ENCODE results near the gene SLC38A4.
A peak's percentile ranks its signal among the peaks of the same experiment; 100 is the strongest.

- TF ChIP-seq EP300 (IDR thresholded peaks at IDR 0.05; ENCODE audit: borderline replicate concordance in 1 of 2, low read depth in 2 of 2, low read length in 2 of 2) (no peak), CBX8 (IDR thresholded peaks at IDR 0.05; ENCODE audit: borderline replicate concordance, low read depth, low read length) (no peak), NRF1 (IDR thresholded peaks at IDR 0.05; ENCODE audit: low read depth, low read length) (no peak), POLR2A (IDR thresholded peaks at IDR 0.05; ENCODE audit: control extremely low read depth in 1 of 2, low read depth in 2 of 2, low read length in 2 of 2) (no peak), EZH2 (IDR thresholded peaks at IDR 0.05; ENCODE audit: low read depth, low read length, severe bottlenecking) (no peak), BRCA1 (IDR thresholded peaks at IDR 0.05; ENCODE audit: low read depth, low read length) (no peak), POLR2AphosphoS5 (IDR thresholded peaks at IDR 0.05; ENCODE audit: low read depth, low read length) (no peak), MAX (IDR thresholded peaks at IDR 0.05) (no peak; the same call in 1 of the 2 replicates), CHD7 (IDR thresholded peaks at IDR 0.05; ENCODE audit: insufficient replicate concordance, low read length) (no peak), TCF12 (IDR thresholded peaks at IDR 0.05; ENCODE audit: low read depth, low read length) (no peak), TEAD4 (IDR thresholded peaks at IDR 0.05; ENCODE audit: low read depth, low read length) (no peak), TAF1 (IDR thresholded peaks at IDR 0.05; ENCODE audit: low read depth, low read length) (no peak)
- TF ChIP-seq, protein P1, sequence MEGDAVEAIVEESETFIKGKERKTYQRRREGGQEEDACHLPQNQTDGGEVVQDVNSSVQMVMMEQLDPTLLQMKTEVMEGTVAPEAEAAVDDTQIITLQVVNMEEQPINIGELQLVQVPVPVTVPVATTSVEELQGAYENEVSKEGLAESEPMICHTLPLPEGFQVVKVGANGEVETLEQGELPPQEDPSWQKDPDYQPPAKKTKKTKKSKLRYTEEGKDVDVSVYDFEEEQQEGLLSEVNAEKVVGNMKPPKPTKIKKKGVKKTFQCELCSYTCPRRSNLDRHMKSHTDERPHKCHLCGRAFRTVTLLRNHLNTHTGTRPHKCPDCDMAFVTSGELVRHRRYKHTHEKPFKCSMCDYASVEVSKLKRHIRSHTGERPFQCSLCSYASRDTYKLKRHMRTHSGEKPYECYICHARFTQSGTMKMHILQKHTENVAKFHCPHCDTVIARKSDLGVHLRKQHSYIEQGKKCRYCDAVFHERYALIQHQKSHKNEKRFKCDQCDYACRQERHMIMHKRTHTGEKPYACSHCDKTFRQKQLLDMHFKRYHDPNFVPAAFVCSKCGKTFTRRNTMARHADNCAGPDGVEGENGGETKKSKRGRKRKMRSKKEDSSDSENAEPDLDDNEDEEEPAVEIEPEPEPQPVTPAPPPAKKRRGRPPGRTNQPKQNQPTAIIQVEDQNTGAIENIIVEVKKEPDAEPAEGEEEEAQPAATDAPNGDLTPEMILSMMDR (IDR thresholded peaks at IDR 0.05; ENCODE audit: control extremely low read depth in 1 of 3, insufficient read depth in 1 of 3, low read depth in 1 of 3, low read length in 3 of 3), result no peak
- TF ChIP-seq, protein P2, sequence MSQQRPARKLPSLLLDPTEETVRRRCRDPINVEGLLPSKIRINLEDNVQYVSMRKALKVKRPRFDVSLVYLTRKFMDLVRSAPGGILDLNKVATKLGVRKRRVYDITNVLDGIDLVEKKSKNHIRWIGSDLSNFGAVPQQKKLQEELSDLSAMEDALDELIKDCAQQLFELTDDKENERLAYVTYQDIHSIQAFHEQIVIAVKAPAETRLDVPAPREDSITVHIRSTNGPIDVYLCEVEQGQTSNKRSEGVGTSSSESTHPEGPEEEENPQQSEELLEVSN (IDR thresholded peaks at IDR 0.05), result peak; percentile 49; the same call in 1 of the 2 replicates
Measured at GRCh38 chr12:46832130-46832704, 6.4 kb upstream of the SLC38A4 start.
